ENCODE measurements around the gene STAC3.

STAC3 gene

GRCh38 chr12:57254506-57255280, 3.7 kb upstream of the STAC3 start:
- DNase-seq: no peak

- no peak for DNase-seq
These were observed 446 bp downstream of the STAC3 start for GRCh38 chr12:57250541-57250940.

- no peak for DNase-seq
These were observed 1.8 kb downstream of the STAC3 start for GRCh38 chr12:57248934-57249742.

DNA sequence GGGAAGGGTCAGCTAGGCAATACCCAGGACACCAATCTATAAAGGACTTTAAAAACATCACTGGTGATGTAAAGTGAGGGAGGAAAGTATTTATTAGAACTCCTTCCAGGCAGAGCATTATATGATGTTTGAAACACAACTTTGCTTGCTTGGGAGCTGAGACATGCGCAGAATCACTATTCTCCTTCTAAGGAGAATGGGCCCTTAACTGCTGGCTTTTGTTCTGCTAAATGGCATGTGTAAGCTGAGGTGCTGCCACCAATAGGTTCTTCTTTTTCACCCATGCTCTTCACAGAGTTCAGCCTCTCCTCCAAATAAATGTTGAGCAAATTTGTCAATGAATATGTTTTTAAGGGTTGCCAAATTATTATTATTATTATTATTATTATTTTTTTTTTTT, 3.9 kb downstream of the STAC3 start:
- DNase-seq: no peak

GRCh38 chr12:57244312-57244696, 6.7 kb downstream of the STAC3 start:
- DNase-seq: no peak

DNA sequence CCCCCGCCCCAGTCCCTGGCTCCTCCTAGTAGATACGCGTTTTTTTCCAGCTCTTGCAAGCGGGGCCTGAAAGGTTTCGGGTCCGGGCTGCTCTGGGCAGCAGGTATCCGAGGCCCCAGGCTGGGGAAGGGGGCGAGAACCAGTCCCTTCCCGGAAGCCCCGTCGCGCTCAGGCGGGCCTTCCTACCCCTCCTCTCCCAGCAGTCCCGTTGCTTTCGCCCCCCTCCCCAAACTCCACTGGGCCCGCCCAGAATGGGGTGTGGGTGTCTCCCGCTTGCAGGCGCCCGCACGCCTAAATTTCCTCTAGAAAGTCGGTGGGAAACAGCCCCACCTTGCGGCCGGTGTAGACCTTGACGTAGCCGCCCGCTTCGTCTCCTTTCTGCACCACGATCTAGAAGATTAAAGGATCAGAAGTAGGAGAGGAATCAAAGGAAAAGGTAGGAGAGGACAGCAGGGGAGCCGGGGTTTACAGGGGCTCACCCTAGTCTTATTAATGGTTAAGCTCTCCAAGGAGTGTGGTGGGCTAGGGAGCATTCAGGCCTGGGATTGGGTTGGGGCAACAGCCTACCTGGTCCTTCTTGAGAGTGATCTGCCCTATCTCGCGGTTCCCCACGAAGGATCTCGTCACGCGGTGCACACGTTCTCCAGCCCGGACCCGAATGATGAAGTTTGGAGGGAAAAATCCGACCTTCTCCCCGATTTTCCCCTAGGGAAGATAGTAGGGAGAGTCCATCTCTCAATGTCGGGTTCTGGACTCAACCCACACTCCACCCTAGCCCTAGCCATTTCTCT, 7.3 kb downstream of the STAC3 start:
- DNase-seq: peak; percentile 65

DNA sequence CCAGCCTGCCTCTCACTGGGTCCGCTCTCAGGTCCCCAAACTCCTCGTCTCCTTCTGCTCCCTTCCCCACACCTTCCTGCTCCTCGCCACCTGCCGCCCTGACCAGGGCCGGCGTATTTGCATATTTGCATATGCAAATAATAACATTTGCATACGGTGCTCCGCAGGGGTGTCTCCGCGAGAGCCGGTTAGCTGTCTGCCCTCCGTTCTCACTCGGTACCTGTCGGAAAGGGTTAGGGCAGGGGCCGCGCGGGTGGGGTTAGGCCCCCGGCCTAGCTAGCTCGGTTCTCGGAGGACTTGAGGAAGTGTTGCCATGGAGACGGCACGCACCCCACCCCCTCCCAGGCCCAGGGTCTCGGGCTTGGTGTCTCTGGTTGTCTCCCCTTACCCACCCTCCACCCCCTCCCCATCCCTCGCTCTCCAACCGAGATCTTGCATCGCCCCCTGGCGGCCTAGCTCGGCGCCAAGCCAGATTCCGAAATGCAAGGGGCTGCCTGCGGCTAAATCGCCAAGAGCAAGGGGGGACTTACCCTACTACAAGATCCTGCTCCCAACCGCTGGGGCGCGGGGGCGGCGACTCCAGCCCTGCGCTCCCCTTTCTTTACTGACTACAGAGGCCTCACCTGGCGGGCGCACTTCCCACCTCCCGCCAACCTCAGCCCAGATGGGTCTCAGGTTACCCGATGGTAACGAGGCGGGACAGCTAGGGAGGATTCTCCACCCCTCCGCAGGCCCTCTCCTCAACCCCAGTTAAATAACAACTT, 8.1 kb downstream of the STAC3 start:
- no peak for DNase-seq

DNA sequence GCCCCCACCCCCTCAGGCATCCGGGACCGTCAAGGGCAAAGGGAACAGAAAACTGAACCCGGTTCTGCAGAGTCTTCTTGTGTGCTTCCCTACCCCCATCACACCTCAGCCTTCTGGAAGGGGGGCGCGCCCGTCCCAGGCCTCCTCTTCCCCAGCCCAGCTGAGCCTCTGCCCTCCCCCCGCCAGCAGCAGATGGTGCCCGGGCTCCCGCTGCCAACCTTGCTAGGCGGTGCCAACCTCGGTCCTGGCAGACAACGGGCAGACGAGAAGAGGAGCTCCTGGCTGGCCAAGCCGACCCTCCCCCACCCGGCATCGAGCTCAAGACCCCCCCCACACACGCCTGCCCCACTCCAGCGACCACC, 8.7 kb downstream of the STAC3 start:
- DNase-seq: no peak

DNA sequence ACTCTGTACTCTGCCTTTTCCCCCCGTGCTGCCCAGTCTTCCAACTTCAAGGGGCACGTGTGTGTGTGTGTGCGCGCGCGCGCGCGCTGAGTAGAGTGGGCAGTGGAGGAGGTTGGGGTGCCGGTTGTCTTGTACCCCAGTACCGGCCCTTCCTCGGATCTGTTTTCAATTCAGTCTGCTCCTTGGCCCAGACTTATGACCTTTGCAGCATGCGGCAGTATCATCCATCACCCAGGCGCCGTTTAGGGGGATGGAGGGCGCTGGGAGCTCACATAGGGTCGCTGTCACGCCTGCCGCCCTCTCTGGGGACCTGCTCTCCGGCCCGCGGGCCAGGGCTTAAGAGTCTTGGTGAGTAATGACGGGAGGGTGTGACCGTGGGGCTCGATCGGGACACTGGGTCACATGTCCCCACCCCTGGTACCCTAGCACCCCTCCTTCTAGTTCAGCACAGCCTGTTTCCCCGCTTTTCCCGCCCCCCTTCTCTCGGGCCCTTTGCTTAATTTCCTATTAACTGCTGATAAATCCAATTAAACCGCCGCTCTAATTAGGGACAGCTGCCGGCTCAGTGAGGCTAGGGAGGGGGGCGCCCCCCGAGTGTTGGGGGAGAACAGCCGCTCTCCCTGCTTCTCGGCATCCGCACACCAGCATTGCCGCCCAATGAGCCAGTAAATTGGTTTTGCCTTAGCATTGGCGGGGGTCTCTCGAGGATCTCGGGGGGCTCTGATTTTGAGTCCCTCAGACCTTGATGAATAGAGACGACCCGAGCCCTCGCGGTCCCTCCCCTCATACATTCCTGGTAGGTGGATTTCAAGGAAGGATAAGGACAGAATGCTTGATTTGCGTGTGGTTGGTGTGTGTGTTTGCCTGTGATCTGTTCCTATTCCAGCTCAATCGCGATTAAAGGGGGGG, 9.3 kb downstream of the STAC3 start:
- no peak for DNase-seq

- DNase-seq: no peak
These were observed 10.0 kb downstream of the STAC3 start for GRCh38 chr12:57240926-57241401.

DNA sequence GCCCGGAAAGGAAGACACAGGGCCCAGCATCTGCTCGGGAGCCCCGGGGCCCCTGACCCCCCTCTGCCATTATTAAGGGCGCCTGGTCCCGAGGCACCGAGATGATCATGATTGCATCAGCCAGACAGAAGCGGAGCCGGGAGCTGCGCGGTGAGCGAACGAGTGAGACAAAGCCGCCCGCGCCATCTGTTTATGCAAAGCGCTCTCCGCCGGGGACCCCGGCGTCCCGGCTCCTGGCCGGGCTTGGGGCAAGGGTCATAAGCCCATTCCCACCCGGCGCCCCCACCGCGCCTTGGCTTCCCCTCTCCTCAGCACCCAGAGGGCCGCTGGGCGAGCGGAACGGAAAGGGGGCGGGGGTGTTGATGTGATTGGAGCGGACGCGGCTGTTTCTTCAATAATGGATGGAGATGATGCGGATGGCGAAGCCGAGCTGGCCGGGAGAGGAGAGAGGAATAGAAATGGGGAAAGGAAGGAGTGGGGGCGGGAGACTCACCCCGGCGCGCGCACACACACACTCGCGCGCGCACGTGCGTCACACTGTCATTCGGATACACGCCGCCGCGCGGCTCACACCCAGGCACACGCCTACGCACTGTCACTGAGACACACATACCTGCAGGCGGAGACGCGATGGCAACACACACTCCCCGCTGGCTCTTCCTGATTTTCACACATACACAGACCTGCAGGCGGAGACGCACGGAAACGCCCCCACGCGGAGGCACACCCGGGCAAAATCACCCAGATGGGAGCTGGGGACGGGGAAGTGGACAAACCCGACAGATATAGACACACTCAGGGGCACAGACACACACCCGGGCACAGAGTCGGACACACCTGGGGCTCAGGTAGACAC, 10.7 kb downstream of the STAC3 start:
- peak; percentile 57 for DNase-seq

DNA sequence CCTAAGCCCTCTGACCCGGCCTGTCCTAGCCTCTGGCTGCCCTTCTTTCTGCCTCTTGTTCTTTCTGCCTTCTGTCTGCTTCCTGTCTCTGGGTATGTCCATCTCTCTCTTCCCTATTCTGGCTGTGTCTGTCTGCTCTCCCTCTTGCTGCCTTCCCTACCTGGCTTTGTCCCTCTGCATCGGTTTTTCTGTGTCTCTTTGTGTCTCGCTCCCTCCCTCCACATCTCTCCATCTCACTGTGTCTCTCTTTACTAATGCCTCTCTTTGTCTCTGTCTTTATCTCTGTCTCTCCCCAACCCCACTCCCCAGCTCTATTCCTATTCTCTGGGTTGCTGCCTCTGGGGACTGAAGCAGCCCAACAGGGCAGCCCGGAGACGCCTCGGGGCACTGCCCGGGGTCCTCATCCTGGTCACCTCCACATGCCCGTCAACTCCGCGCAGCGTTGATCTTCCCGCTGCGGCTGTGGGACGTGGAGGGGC, 11.4 kb downstream of the STAC3 start:
- DNase-seq: no peak

GRCh38 chr12:57238854-57239554, 12.0 kb downstream of the STAC3 start:
- DNase-seq: peak; percentile 83

DNA sequence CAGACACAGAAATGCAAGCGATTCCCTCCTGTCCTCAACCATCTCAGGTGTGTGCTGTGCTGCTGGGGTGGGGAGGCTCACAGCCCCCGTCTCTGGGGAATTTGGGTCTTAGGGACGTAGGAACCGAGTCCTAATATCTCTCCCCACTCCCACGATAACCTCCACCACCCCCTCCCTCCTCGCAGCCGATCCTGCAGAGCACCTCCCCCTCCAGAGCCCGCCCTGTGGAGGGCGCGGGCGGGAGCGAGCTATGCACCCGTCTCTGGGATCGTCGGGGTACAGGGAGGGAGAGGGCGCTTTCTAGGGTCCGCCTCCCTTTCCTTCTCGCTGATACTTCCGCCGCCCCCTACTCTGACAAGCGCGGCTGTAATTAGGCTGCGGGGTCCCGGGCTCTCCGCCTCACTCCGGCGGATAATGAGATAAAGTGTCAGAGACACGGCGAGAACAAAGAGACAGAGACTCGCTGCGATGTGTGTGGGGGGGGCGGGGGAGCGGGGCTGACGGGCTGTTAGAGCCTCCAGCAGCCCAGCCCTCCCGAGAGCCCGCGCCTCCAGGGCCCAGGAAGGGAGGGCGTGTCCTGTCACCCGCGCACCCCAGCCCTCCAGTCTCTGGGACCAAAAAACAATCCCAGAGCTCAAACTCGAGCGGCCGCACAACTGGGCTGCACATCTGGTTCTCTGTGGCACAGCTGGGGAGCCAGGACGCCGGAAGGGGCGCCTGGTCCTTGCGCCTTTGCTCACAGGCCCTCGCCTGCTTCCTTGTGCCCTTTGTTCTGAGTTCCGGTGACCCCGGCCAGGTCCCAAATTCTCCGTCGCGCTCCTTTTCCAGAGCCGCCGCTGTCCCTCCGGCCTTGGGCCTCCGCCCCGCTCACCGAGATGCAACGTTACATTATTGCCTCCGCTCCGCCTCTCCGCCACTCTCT, 12.8 kb downstream of the STAC3 start:
- no peak for DNase-seq

DNA sequence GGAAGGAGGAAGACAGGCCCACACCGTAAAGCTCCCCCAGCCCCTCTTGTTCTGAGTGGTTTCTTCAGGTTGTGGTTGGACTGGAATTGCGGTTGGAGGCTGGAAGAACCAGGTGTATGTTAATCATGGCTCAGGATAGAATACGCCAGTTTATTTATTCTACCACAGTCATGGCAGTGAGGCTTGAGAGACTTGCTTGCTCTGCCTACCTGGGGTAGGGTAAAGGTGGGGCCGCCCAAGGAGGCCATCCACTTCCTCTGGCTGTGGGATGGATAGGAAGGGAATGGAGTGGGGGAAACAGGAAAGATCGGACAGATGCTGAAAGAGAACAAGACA, 13.4 kb downstream of the STAC3 start:
- no peak for DNase-seq

DNA sequence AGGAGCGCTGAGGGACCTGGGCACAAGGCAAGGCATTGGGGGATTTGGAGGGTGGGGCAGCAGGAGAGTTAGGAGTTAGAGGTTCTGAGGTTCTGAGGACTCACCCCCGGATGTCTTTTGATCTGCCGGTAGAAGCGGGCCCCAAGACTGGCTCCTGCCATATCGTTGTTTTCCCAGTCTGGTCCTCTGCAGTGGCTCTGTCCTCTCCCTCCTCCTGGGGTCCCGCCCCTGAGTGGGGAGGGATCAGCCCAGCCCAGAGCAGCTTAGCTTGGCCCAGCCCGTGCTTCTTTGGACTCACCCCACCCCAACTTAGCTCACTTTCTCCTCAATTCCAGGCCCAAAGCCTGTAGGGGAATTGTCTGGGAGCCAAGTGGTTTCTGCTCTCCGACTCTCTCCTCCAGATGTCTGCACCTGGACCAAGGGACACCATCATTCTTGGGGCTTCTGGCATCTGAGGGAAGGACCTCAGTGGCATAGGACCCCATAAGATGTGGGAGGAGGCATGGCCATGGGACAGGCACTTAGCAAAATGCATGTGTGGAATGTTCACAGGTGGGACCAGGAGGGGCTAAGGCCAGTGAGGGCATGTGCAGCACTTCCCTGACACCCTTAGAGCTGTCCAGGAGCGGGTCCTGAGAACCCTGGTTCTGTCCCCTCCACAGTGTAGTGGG, 13.9 kb downstream of the STAC3 start:
- DNase-seq: no peak

DNA sequence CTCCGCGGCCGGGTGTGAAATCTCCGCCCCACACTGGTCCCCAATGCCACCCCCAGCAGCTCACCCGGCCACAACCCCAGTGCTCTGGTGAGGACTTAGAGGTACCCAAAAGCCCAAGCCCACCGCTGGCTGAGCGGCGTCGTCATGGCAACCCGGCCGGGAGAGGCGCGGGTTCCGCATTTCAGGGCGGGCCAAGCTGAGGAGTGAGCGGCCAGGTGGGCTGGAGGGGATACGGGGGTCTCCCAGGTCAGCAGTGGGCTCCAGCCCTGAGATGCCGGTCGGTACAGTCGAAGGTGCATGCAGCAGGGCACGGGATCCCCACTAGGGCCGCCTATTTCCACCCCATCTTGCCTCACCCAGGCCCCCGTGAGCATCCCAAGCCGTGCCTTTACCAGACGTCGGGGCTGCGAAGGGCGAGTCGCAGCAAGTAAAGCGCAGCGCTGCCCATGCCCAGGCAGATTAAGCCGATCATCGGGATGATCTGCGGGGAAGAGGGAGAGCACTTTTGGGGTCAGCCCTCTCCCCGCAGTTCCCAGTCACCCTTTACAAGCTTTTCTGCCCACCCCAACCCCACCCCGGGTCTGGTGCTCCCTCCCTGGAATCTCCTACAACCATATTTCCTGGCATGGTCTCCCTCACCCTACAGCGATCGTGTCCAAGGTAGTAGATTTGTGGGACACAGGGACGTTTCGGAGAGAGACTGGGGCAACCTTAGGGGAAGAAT, 14.6 kb downstream of the STAC3 start:
- DNase-seq: no peak
